GM06990 (cell line): ENCODE results near the gene TNKS1BP1.
"Not testable (repeated sequence)": the region's sequence is repeated elsewhere in the genome, so short reads cannot be mapped to it uniquely, and the experiment has no call there.

Experiments used
- DNase-seq: peaks from one replicate; pipeline ENCODE4 v3.0.0-alpha.2; 2011; ENCODE audit not compliant: insufficient read length; ENCODE audit errors: extremely low read depth
- H3K27me3 ChIP-seq: replicated peaks from 2 replicates; pipeline ENCODE4 v1.6.0; 2011; ENCODE audit warnings: low read length; ENCODE audit not compliant: control insufficient read depth, insufficient read depth
- H3K36me3 ChIP-seq: 2 replicates; pipeline ENCODE4 v1.5.1; 2011; ENCODE audit warnings: low read length; ENCODE audit not compliant: control insufficient read depth, insufficient read depth
- H3K4me3 ChIP-seq: replicated peaks from 2 replicates; pipeline ENCODE4 v1.5.1; 2011; ENCODE audit warnings: low read depth, mild to moderate bottlenecking, control low read depth, low read length
- CTCF ChIP-seq: IDR thresholded peaks from 2 replicates; pipeline ENCODE4 v1.5.1; 2011; ENCODE audit warnings: low read length, control low read depth, mild to moderate bottlenecking, inconsistent platforms; ENCODE audit not compliant: insufficient read depth, poor library complexity, severe bottlenecking

TNKS1BP1 gene

GRCh38 chr11:57368106-57368844, 43.5 kb upstream of the TNKS1BP1 start:
- Histone ChIP-seq H3K27me3 (no peaks in the 10 kb centered on the region), H3K36me3 (no peaks in the 10 kb centered on the region), H3K4me3 (no peak overlapping the region)
- no peak for DNase-seq
- TF ChIP-seq CTCF = no peak

- Histone ChIP-seq H3K36me3 (no peaks in the 10 kb centered on the region), H3K27me3 (no peaks in the 10 kb centered on the region; the same call in 1 of the 2 replicates), H3K4me3 (no peak overlapping the region)
- TF ChIP-seq CTCF = no peak
- no peak for DNase-seq
Observed at GRCh38 chr11:57364851-57365660, 40.3 kb upstream of the TNKS1BP1 start.

DNA sequence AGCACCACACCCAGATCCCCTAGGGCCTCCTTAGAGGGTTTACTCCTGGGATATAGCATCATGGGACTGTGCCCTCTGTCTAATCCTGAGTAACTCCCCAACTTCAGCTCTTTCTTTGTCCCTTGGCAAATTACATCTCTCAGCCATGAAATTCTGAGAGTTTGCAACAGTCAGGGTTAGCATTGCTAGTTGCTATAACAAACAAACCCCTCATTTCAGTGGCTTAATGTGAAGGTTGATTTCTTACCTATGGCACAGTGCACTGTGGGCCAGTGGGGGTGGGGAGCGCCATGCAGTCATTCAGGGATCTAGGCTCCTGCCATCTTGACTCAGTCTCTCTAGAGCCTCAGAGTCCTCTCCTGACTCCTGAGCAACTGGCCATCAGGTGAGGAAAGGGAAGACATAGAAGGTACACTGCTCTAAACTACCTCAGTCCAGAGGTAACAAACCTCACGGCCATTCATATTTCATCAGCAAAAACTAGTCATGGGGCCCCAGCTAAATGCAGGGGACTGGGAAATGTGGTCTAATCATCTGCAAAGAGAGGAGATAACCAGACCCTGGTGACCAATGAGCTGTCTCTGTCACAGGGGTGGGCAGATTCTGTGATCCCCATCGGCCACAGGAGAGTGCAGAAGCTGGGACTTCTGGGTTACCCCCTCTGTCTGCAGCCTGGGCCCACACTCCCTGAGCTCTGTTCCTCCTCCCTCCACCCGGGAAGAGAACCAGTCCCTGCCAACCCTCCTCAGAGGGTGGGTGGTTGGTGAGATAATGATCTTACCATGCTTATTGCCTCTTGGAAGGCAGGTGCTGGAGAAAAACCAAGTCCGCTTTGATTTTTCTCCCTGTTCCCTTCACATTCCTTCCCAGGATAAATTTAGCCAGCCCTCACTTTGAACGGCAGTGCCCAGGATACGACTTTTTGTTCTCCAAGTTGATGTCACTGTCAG, 38.7 kb upstream of the TNKS1BP1 start:
- Histone ChIP-seq H3K4me3 (no peak overlapping the region), H3K36me3 (no peaks in the 10 kb centered on the region), H3K27me3 (no peaks in the 10 kb centered on the region; the same call in none of the 2 replicates)
- DNase-seq = no peak
- TF ChIP-seq CTCF = no peak

DNA sequence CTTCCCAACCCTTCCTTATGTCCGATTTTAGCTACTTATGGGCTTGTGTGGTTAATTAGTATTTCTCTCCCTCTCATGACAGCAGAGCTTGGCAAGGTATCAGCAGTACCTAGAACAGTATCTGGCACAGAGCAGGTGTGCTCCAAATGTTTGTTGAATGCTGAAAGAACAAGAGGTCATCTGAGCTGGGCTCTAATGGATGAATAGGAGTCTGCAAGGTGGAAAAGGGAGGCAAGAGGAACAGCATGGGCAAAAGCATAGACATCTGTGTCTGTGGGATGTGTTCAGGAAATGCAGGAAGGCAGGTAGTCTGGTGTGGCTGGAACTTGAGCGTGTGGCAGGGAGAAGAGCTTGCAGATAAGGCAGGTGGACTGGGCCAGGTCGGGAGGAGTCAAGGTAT, 37.2 kb upstream of the TNKS1BP1 start:
- Histone ChIP-seq H3K36me3 (no peaks in the 10 kb centered on the region), H3K27me3 (no peaks in the 10 kb centered on the region; the same call in none of the 2 replicates), H3K4me3 (no peak overlapping the region)
- DNase-seq = no peak
- TF ChIP-seq CTCF = no peak

GRCh38 chr11:57361420-57361819, 36.7 kb upstream of the TNKS1BP1 start:
- H3K4me3 ChIP-seq, H3K27me3 ChIP-seq, DNase-seq, H3K36me3 ChIP-seq: not testable (repeated sequence)
